Mesothelial cell of epicardium (in vitro differentiated cells): ENCODE measurements around the gene S1PR3. TPM values are rescaled to one million over a fixed set of nuclear protein-coding genes. Genes with fewer than 3 reads are reported as not detected.

ENCODE experiments used
- DNase-seq, 2 experiments: peaks; one replicate each; pipeline ENCODE4 v3.0.0; 2021; ENCODE audit warnings: low spot score in 2 of 2; ENCODE audit not compliant: unreplicated experiment in 2 of 2
- H3K27ac Mint-ChIP-seq: 2 replicates; pipeline ENCODE4 v1.8.0; 2021; ENCODE audit warnings: mixed read lengths
- H3K27me3 Mint-ChIP-seq: 2 replicates; pipeline ENCODE4 v1.8.0; 2021; ENCODE audit warnings: low read depth, mixed read lengths
- H3K36me3 Mint-ChIP-seq: 2 replicates; pipeline ENCODE4 v1.8.0; 2021; ENCODE audit warnings: mixed read lengths
- H3K4me1 Mint-ChIP-seq: 2 replicates; pipeline ENCODE4 v1.8.0; 2021; ENCODE audit warnings: mixed read lengths
- H3K4me3 Mint-ChIP-seq: 2 replicates; pipeline ENCODE4 v1.8.0; 2021; ENCODE audit warnings: mild to moderate bottlenecking, moderate library complexity, mixed read lengths
- H3K9me3 Mint-ChIP-seq: 2 replicates; pipeline ENCODE4 v1.8.0; 2021; ENCODE audit warnings: mixed read lengths
- total RNA-seq: library from RNA; stranded (reverse); gene quantifications from 3 replicates; pipeline ENCODE4 v1.2.1, GENCODE V29; 2021
- TF ChIP-seq, protein P1 (sequence below): fragments of 200-600 bp; sonication (generic); IDR thresholded peaks from one replicate; pipeline ENCODE4 v1.5.0; 2021; ENCODE audit warnings: antibody characterized with exemption; ENCODE audit not compliant: unreplicated experiment

S1PR3 gene
- total RNA-seq, 1 donor from 2014 or later, result 38.2 TPM

DNA sequence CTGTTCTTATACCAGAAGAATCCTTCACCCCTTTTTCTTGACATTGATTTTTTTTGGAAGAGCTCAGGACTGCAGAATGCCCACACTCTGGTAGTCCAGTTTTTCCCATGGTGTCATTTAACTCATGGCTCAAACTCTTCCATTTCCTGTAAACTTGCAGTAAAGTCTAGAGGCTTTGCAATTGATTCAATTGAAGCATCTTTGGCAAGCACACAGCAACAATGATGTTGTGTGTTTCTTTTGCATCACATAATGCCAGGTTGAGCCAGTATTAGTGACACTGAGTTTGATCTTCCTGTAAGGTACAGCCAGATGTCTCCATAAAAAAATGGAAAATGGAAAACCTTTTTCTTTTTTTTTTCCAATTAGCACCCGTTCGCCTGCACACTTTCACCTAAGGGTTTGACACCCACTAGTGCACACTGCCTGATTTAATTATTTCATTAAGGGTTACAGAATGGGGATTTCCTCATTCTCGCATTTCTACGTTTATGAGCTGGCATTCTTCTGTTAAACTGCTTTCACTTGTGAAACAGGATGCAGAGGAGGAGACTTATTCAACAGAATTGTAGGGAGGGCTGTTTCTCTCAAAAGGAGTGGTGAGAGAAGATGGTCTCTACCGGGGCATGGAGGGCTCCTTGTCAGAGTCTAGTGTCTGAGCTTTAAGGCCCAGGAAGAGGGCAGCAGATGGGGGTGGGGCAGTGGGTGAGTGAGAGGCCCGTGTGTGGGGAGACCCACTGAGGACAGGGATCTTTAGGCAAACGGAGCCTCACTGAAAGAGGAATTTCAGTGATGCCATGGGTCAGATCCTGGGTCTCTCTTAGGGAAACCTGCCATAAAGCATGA lies 2.2 kb upstream of the S1PR3 start:
- no peaks in the 10 kb centered on the region for H3K36me3 Mint-ChIP-seq
- peak overlapping the region; percentile 62 for H3K27ac Mint-ChIP-seq
- DNase-seq, result no peak
- TF ChIP-seq, protein P1, sequence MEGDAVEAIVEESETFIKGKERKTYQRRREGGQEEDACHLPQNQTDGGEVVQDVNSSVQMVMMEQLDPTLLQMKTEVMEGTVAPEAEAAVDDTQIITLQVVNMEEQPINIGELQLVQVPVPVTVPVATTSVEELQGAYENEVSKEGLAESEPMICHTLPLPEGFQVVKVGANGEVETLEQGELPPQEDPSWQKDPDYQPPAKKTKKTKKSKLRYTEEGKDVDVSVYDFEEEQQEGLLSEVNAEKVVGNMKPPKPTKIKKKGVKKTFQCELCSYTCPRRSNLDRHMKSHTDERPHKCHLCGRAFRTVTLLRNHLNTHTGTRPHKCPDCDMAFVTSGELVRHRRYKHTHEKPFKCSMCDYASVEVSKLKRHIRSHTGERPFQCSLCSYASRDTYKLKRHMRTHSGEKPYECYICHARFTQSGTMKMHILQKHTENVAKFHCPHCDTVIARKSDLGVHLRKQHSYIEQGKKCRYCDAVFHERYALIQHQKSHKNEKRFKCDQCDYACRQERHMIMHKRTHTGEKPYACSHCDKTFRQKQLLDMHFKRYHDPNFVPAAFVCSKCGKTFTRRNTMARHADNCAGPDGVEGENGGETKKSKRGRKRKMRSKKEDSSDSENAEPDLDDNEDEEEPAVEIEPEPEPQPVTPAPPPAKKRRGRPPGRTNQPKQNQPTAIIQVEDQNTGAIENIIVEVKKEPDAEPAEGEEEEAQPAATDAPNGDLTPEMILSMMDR, result no peak
- peaks cover 18% of the 10 kb centered on the region for H3K4me1 Mint-ChIP-seq
- peaks cover 15% of the 10 kb centered on the region for H3K27me3 Mint-ChIP-seq
- peak overlapping the region; percentile 7 for H3K4me3 Mint-ChIP-seq
- peaks cover 3% of the 10 kb centered on the region for H3K9me3 Mint-ChIP-seq

DNA sequence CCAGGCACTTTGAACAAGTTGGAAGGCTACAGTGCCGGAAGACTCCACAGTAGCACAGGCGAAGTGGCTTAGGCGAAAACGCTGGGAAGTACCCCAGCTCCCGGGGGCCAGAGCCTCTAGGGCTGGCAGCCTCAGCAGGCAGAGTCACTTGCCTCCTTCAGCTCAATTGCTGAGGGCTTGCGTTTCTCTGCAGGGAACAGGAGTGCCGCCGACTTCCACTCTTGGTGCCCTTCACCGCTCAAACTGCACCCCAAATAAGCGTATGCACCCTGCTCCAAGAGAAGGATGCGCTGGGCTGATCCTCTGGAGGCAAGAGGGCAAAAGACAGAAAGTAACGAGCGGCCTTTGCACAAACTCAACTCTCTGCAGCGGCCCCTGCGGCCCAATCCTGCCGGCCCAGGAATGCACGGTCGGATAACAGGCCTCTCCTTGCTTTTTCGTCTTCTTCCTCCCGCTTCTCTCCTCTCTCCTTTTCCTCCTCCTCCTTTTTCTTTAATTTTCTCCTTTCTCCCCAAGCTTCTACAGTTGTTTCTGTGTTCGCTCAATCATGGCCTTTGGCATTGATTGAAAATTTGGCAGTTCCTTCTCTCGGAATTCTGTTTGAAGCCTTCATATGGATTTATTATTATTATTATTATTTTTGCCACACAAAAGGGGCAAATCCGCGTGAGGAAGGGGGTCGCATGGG lies 1.1 kb upstream of the S1PR3 start:
- peaks cover 12% of the 10 kb centered on the region for H3K27me3 Mint-ChIP-seq
- H3K9me3 Mint-ChIP-seq, result peaks cover 3% of the 10 kb centered on the region
- TF ChIP-seq, protein P1, result no peak
- peaks cover 26% of the 10 kb centered on the region for H3K4me1 Mint-ChIP-seq
- H3K36me3 Mint-ChIP-seq, result no peaks in the 10 kb centered on the region
- peak overlapping the region; percentile 85 for H3K4me3 Mint-ChIP-seq
- DNase-seq, result no peak
- H3K27ac Mint-ChIP-seq, result peak overlapping the region; percentile 8

DNA sequence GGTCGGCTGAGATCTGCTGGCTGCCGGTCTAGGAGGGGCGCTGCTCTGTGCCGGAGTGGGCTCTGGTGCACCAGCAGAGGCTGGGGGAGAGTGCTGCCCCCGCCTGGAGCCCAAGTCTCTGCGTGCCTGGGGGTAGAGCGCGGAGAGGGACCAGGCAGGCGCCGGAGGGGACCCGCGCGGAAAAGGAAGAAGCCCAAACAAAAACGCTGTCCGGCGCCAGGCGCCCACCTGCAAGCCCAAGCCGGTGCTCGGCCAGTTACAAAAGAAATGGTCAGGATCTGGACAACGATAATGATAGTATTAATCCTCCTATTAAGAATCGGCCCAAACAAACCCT lies 571 bp upstream of the S1PR3 start:
- TF ChIP-seq, protein P1, result no peak
- H3K36me3 Mint-ChIP-seq, result no peaks in the 10 kb centered on the region
- peak in 1 of 2 experiments; percentile 47 for DNase-seq
- peaks cover 28% of the 10 kb centered on the region for H3K4me1 Mint-ChIP-seq
- peaks cover 3% of the 10 kb centered on the region for H3K9me3 Mint-ChIP-seq
- peak overlapping the region; percentile 64 for H3K27ac Mint-ChIP-seq
- peaks cover 12% of the 10 kb centered on the region for H3K27me3 Mint-ChIP-seq
- peak overlapping the region; percentile 85 for H3K4me3 Mint-ChIP-seq

DNA sequence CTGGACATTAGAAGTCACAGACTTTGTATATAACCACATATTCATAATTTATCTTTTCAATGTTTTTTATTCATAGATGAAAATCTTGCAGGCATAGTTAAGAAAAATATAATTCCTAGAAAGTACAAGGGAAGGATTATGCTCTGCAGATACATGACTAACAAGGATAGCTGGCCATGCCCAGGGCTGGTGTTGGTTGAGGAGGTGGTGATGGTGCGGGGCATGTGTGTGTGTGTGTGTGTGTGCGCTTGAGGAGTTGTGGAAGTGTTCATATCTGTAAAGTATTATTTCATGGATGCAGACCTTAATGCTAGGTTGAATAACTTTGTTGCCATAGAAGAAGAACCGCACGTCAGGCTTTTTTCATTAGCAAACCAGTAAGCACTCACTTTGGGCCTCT lies 1.3 kb downstream of the S1PR3 start:
- Mint-ChIP-seq H3K27me3 (peaks cover 12% of the 10 kb centered on the region), H3K27ac (peak overlapping the region; percentile 59), H3K4me3 (peak overlapping the region; percentile 85), H3K36me3 (no peaks in the 10 kb centered on the region), H3K9me3 (peaks cover under 1% of the 10 kb centered on the region), H3K4me1 (peaks cover 35% of the 10 kb centered on the region)
- DNase-seq, result no peak
- TF ChIP-seq, protein P1, result no peak

DNA sequence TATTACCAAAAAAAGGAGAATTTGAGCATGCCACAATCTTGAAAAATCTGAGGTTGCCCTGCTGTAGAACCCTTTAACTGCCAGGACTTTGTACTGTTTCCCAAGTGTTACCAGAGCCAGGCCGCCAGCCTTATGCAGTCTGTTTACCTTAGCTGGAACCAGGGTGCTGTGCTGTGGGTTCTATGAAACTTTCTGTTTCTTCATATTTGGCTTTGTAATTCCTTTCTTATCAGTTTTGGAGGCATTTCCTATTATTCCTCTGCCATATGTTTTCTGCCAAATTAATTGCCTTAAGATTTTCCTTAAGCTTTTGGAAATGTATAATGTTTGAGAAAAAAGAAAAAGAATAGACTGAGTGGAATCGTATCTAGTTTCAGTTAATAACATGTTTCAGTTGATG lies 2.1 kb downstream of the S1PR3 start:
- TF ChIP-seq, protein P1, result no peak
- Mint-ChIP-seq H3K9me3 (no peaks in the 10 kb centered on the region), H3K4me3 (peak overlapping the region; percentile 85), H3K27me3 (peaks cover 12% of the 10 kb centered on the region), H3K4me1 (peaks cover 38% of the 10 kb centered on the region), H3K36me3 (no peaks in the 10 kb centered on the region), H3K27ac (no peak overlapping the region)
- DNase-seq, result no peak
